ENCODE measurements around the gene TPK1. TPM values are rescaled to one million over a fixed set of nuclear protein-coding genes. Genes with fewer than 3 reads are reported as not detected.

TPK1 gene
- total RNA-seq, 1 experiment from 2014 or later, result 3.3 TPM

DNA sequence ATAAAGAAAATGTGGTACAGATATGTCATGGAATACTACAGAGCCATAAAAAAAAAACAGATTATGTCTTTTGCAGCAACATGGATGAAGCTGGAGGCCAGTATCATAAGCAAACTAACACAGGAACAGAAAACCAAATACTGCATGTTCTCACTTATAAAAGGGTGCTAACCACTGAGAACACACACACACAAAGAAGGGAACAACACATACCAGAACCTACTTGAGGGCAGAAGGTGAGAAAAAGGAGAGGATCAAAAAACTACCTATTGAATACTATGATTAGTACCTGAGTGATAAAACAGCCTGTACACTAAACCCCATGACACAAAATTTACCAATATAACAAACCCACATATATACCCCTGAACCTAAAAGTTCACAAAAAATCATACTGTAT is 144.6 kb downstream of the TPK1 start:
- DNase-seq (ENCODE audit: low read depth, low spot score) (no peak), ATAC-seq (no peak)
- Histone ChIP-seq H3K9me3 (ENCODE audit: control insufficient read depth, insufficient read depth, low read depth, low read length) (no peaks in the 10 kb centered on the region; the same call in 1 of the 2 replicates), H3K27ac (ENCODE audit: low read length) (no peak overlapping the region), H3K4me3 (ENCODE audit: low read depth in 2 of 2, low read length in 2 of 2) (no peak overlapping the region), H3K36me3 (ENCODE audit: control insufficient read depth, insufficient read depth, low read length) (no peaks in the 10 kb centered on the region), H3K27me3 (ENCODE audit: control insufficient read depth, insufficient read depth, low read length) (no peaks in the 10 kb centered on the region), H3K4me1 (ENCODE audit: control insufficient read depth, insufficient read depth, low read length) (no peaks in the 10 kb centered on the region)
- CTCF ChIA-PET, result no interaction called here
- intact Hi-C loops (cut with micrococcal nuclease; ENCODE audit: unreplicated experiment) (no loop called here), in situ Hi-C loops (cut with HindIII; ENCODE audit: low pct_unique_long_range_greater_than_20kb, low sequenced_read_pairs) (no loop called here)
- POLR2A ChIA-PET, result no interaction called here
- BruUV-seq (replicated peaks), result no TSS peak
- TF ChIP-seq REST (IDR thresholded peaks at IDR 0.05; ENCODE audit: insufficient read depth in 1 of 2, low read depth in 2 of 2, low read length in 1 of 2), result no peak
- TF ChIP-seq POLR2AphosphoS5 (IDR thresholded peaks at IDR 0.05; ENCODE audit: low read depth, low read length), result no peak
- TF ChIP-seq TCF7L2 (IDR thresholded peaks at IDR 0.05; ENCODE audit: low read depth, low read length), result no peak
- TF ChIP-seq CTCF (IDR thresholded peaks at IDR 0.05), result no peak
- TF ChIP-seq SIN3A (IDR thresholded peaks at IDR 0.05; ENCODE audit: borderline replicate concordance, insufficient read depth, low read depth, low read length), result no peak

DNA sequence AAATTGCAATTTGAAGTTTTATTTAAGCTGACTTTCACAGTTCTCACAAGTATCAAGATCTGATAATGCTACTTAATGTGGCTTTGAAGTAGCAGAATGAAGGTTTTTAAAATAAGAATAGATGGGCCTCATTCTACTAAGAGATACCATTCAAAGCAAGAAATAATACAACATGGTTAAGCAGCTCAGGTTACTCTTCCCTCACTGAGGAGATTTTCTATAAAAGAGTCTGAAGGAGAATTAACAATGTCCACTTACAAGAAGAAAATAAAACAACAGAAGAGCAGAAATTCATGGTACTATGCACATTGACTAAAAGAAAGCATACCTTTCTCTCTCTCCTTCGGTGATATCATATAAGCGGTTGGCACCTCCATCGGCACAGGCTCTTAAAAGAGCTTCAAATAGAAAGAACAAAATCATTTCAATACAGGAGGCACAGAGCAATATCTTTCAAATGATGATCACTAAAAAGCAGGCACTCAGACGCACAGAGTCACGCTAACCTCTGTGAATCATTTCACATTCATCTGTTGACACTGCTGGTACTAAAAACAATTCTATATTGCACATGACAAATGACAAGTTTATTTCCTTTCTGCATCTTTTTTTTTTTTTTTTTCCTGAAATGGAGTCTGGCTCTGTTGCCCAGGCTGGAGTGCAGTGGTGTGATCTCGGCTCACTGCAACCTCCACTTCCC is 153.1 kb downstream of the TPK1 start:
- intact Hi-C loops (cut with micrococcal nuclease; ENCODE audit: unreplicated experiment) (no loop called here), in situ Hi-C loops (cut with HindIII; ENCODE audit: low pct_unique_long_range_greater_than_20kb, low sequenced_read_pairs) (no loop called here)
- Histone ChIP-seq H3K9me3 (ENCODE audit: control insufficient read depth, insufficient read depth, low read depth, low read length) (no peaks in the 10 kb centered on the region), H3K27me3 (ENCODE audit: control insufficient read depth, insufficient read depth, low read length) (no peaks in the 10 kb centered on the region), H3K4me1 (ENCODE audit: control insufficient read depth, insufficient read depth, low read length) (no peaks in the 10 kb centered on the region), H3K36me3 (ENCODE audit: control insufficient read depth, insufficient read depth, low read length) (no peaks in the 10 kb centered on the region), H3K4me3 (ENCODE audit: low read depth in 2 of 2, low read length in 2 of 2) (no peak overlapping the region), H3K27ac (ENCODE audit: low read length) (no peak overlapping the region)
- DNase-seq (ENCODE audit: low read depth, low spot score), result no peak
- ATAC-seq, result no peak
- no TSS peak for BruUV-seq (replicated peaks)
- POLR2A ChIA-PET, result no interaction called here
- CTCF ChIA-PET, result no interaction called here
- TF ChIP-seq SIN3A (IDR thresholded peaks at IDR 0.05; ENCODE audit: borderline replicate concordance, insufficient read depth, low read depth, low read length), result no peak
- no peak for TF ChIP-seq POLR2AphosphoS5 (IDR thresholded peaks at IDR 0.05; ENCODE audit: low read depth, low read length)
- no peak for TF ChIP-seq TCF7L2 (IDR thresholded peaks at IDR 0.05; ENCODE audit: low read depth, low read length)
- no peak for TF ChIP-seq REST (IDR thresholded peaks at IDR 0.05; ENCODE audit: insufficient read depth in 1 of 2, low read depth in 2 of 2, low read length in 1 of 2)
- TF ChIP-seq CTCF (IDR thresholded peaks at IDR 0.05), result no peak

Data from Panc1 (cell line).